Measurements from ENCODE around the gene SLC39A9.
"Not testable (repeated sequence)": the region's sequence is repeated elsewhere in the genome, so short reads cannot be mapped to it uniquely, and the experiment has no call there.

The SLC39A9 gene

GRCh38 chr14:69480136-69480535 lies 81.6 kb downstream of the SLC39A9 start:
- no peak for DNase-seq

DNA sequence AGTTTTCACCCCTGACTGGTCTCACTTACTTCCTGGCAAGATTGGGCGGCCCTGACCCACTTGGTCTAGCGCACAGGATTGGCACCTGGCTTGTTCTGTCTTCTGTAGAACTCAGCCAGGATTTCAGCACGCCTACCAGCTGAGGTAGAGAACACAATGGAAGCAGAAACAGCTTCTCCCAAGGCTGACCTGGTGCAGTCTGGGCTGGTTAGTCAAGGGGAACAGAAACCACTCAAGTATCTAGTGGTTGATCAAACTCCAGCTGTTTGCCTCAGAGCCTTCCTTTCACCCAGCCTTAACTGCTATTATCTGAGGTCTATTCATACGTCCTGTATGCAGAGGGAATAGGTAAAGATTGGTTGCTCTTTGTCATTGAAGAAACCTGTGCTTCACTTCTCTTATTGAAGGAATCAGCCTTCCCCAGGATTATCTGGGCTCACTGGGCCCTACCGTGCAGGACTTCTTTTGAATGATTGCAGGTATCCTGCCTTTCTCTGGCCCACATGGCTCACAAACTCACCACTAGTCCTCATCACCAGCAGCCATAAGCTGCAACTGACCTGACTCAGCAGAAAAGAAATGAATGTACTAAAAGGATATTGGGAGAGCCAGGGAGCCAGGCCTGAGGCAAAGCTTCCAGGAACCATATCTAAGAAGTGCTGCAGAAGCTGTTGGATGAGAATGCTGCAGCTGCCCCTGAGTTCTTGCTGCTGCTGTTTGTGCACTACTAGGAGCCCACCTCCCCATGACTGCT lies 83.5 kb downstream of the SLC39A9 start:
- no peak for DNase-seq

DNA sequence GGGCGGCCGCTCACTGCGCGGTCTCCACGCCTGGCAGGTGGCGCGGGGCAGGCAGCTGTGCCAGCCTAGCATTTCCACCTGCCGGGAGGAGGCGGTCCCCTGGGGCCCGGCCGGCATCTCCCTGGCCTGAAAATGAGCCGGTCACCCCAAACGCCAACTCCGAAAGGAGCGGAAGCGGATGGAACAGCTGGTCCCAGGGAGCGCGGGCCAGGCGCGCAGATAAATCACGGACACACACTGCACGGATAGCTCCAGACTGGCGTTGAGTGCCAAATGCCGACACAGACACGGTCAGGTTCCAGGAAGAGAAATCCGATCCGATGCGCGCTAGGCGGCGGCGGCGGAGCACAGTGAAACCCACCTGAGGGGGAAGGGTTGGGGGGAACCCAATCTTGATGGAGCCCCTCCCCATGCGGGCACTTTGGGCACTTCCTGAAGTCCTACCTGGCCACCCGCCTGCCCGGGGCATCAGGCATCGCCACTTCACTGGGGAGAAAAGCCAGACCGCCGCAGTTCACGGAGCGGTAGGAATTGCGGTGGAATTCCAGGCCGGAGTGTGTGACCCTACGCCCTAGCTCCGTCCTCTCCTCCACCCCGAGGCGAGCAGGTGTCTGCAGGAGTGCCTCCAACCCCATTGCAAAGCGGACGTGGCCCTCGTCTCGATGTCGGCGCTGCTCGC lies 85.4 kb downstream of the SLC39A9 start:
- no peak for DNase-seq

DNA sequence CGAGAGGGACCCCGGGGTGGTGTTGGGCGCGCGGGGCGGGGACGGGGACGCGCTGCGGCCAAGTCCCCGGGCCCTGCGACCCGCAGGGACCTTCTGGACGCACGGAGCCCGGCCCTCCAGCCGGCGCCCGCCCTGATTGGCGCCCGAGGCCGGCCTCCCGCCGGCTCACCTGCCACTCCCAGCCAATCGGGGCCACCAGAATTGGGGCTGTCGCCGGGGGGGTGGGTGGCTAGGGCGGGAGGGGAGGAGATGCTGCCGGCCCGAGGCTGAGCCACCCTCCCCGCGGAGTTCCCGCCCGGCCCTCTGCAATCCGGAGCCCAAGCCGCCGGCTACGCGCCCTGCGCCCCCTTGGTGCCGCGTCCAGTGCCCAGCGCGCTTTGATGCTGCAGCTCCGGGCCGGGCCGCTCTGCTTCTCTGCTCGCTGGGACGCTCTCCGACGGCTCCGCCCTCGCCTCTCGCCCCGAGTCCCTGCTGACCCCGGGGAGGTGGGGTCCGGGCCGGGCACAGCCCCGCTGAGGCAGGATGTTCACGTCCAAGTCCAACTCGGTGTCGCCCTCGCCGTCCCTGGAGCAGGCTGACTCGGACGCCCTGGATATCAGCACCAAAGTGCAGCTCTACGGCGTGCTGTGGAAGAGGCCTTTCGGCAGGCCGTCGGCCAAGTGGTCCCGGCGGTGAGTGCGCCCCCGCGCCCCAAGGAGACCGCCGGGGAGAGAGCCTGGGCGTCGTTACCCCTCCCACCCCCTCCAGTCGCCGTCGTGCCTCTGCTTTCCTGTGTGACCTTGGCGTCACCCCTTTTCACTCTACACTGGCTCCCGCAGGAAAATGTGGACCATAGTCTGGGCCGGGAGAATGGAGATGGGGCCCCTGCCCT lies 86.2 kb downstream of the SLC39A9 start, which contains the start of gene PLEKHD1:
Gene PLEKHD1, plus strand, starts transcription at position 285 of the 871 bp plus-strand sequence. Its CDS starts 238 bp downstream, at position 523.
- DNase-seq: no peak

GRCh38 chr14:69485315-69485660 lies 86.8 kb downstream of the SLC39A9 start:
- no peak for DNase-seq

GRCh38 chr14:69485701-69486100 lies 87.2 kb downstream of the SLC39A9 start:
- DNase-seq: no peak

DNA sequence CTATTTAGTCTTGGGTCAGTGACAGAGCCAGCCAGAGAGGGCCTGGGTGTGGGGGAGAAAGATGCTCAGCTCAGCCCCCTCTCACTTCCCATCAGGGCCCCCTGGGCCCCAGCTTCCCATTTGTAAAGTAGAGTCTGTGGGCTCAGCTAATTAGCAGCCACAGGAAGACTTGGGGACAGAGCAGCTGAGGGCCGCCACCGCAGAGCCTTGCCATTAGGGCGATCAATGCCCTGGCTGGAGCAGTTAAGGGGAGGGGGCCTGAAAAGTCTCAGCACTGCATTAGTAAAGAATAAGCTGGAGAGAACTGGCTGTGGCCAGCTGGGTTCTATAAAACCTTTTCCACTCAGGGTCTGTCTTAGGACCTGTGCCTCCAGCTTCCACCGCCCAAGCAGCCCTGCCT lies 88.7 kb downstream of the SLC39A9 start:
- no peak for DNase-seq

DNA sequence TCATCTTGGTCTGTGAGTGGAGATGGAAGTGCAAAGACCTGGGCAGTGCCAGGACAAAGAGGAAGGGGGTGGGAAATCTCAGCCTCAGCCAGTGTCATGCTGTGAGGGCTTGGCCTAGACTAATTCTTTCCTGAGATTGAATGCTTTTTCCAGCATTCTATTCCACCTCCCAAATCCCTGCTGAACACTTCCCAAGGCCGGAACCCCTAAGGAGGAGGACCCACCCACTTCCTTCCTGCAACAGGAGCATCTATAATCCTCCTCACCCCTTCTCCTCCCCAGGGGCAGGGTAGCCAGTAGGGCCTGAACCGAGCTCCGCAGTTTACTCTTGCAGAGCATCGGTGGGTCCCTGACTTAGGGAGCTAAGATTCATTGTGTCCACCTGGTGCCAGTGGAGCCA lies 89.3 kb downstream of the SLC39A9 start:
- DNase-seq: no peak

DNA sequence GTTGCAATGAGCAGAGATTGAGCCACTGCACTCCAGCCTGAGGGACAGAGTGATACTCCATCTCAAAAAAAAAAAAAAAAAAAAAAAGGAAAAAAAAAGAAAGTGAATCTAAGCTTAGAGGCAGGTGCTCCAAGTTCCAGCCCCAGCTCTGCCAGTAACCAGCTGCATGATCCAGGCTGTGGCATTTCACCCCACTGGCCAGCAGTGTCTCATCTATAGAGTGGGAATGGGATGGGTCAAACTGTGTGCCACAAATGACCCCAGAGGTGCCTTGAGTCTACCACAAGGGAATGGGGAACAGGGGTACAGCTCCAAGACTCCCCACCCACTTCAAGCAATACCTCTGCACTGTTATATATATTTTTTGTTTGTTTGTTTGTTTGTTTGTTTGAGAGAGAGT lies 91.0 kb downstream of the SLC39A9 start:
- no peak for DNase-seq

DNA sequence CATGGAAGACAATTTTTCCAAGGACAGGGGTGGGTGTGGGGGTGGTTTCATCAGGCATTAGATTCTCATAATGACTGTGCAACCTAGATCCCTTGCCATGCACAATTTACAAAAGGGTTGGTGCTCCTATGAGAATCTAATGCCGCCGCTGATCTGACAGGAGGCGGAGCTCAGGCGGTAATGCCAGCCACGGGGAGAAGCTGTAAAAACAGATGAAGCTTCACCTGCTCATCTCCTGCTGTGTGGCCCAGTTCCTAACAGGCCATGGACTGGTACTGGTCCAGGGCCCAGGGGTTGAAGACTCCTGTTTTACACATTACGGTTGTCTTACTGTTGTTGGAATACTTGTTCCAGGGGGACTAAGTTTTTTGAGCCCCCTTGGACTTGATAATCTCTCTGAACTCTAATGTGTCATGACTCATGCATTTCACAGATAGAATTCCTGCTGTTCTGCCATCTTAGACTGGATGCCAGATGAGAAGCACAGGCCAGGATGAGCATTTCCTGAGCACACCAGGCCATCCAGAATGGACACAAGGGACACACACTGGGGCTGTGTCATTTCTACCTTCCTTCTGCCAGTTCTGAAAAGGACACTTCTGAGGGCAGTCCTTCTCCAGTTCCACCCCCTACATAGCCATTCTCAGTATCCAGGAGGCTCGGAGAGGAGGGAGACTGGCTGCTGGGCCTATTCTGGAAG lies 91.9 kb downstream of the SLC39A9 start:
- no peak for DNase-seq

GRCh38 chr14:69491193-69491592 lies 92.7 kb downstream of the SLC39A9 start:
- no peak for DNase-seq

DNA sequence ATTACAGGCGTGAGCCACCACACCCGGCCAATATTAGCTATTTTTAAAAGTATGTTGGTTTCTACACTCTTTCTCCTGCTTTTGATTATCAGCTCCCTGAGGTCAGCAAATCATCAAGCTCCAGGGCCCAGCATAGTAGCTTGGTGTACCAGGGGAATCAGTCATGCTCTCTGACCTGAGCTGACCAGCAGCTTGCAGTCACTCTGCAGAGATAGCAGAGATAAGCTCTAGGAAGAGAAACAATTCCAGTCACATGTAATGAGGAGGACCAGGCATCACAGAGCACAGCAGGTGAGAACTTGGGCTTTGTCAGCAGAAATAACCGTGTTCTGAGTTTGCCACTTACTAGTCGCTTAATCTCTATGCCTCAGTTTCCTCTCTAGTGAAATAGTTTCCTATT lies 94.5 kb downstream of the SLC39A9 start:
- DNase-seq: no peak

- DNase-seq: no peak
These were observed 95.3 kb downstream of the SLC39A9 start for GRCh38 chr14:69493791-69494190.

DNA sequence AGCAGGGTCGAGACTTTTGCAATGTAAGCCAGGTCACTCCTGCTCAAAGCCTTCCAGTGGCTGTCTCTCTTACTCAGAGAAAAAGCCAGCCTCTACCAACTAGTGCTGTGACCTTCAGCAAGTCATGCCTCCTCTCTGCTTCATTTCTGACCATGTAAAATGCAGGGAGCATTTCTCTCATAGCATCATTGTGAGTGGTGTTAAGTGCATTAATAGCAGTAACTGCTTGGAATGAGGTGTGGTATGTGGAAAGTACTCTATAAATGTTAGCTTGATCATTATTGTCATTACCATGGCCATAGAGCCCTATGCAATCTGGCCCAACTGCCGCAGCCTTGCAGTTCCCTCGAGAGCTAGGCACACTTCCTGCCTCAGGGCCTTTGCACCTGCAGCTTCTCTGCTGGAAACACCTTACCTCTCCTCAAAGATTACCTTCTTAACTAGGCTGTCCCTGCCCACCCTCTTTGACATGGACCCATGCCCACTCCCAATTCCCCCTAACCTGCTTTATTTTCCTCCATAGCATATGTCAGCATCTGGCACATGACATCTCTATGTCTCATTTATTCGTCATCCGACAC lies 96.9 kb downstream of the SLC39A9 start:
- DNase-seq: no peak

DNA sequence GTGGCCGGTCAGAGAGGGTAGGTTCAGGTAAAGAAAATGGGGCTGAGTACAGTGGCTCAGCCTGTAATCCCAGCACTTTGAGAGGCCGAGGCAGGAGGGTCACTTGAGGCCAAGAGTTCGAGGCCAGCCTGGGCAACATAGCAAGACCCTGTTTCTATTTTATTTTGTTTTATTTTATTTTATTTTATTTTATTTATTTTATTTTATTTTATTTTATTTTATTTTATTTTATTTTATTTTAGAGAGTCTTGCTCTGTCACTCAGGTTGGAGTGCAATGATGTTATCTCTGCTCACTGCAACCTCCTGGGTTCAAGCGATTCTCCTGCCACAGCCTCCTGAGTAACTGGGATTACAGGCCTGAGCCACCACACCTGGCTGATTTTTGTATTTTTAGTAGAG lies 99.4 kb downstream of the SLC39A9 start:
- not testable (repeated sequence) for DNase-seq

GRCh38 chr14:69498286-69498685 lies 99.8 kb downstream of the SLC39A9 start:
- not testable (repeated sequence) for DNase-seq

- DNase-seq: no peak
These were observed 100.9 kb downstream of the SLC39A9 start for GRCh38 chr14:69499436-69499835.

- no peak for DNase-seq
These were observed 101.6 kb downstream of the SLC39A9 start for GRCh38 chr14:69500096-69500495.

GRCh38 chr14:69500736-69501135 lies 102.2 kb downstream of the SLC39A9 start:
- no peak for DNase-seq

DNA sequence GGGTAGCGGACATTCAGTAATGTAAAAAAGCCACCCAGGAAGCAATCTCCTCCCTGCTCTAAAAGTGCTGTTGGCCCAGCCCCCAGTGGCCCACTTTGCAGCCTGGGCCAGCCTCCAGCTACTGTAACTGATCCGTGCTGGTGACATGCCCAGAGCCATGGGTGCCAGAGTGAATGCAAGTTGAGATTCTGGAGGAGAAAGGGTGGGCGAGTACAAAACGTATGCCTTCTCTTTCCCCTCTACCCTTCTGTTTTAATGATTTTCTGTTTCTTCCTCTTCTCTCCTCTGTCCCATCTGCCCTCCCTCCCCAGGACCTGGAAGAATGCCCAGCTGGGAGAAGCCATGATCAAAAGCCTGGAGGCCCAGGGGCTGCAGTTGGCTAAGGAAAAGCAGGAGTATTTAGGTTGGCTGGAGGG lies 102.9 kb downstream of the SLC39A9 start:
- no peak for DNase-seq

DNA sequence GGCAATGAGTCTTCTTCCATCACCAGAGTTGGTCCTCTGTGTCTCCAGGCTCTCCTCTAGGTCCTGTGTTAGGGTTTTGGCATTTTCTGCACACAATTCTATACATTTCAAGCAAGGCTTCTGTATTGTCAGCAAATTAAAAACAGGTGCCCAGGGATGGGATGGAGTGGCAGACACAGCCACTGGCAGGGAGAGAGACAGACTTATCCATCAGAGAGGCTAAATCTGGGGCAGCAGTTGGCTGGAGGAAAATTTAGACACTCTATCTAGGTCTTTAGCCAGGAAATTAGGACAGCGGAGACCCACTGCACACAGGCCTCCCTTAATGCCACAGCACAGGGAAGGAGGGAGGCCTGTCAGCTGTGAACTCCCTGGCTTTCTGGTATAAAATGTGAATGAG lies 106.3 kb downstream of the SLC39A9 start:
- DNase-seq: no peak

All from EL (cell line).